ENCODE measurements around the gene NQO2.
A peak's percentile ranks its signal among the peaks of the same experiment; 100 is the strongest.

NQO2 gene

DNA sequence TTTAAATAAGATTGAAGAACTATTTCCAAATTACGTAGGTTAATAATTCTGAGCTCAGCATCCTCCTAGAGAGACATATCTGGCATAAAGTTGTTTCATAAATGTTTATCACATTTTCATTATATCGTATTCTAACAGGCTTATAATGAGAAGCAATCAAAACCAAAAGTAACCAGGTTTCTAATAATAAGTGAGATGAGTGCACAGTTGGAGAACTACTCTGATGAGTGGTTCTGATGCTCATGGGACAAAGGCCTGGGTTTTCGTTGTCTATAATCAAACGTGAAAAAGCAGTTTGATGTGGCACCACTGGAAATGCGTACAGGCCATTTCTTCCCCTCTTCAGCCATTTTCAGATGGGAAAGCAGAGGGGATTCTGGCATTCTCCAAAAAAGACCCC is 23.6 kb upstream of the NQO2 start:
- peaks cover 2% of the 10 kb centered on the region for H3K4me1 ChIP-seq (ENCODE audit: insufficient read depth, insufficient read length)
- no peak for TF ChIP-seq SUZ12 (IDR thresholded peaks at IDR 0.05; ENCODE audit: extremely low read depth, insufficient read depth, insufficient read length)
- TF ChIP-seq ZNF274 (IDR thresholded peaks at IDR 0.05; ENCODE audit: low read depth, low read length): no peak
- TF ChIP-seq YY1 (IDR thresholded peaks at IDR 0.05; ENCODE audit: insufficient read depth, insufficient read length): no peak
- H3K9me3 ChIP-seq (ENCODE audit: insufficient read depth, low read length): no peaks in the 10 kb centered on the region
- no peak for DNase-seq (ENCODE audit: low read depth, low spot score)
- H3K36me3 ChIP-seq (ENCODE audit: insufficient read depth, insufficient read length, low read length): no peaks in the 10 kb centered on the region
- H3K27me3 ChIP-seq (ENCODE audit: insufficient read depth, insufficient read length): no peaks in the 10 kb centered on the region
- H3K9ac ChIP-seq (ENCODE audit: insufficient read length, low read depth): no peak overlapping the region
- no peak overlapping the region for H3K4me3 ChIP-seq (ENCODE audit: insufficient read length, low read depth)

DNA sequence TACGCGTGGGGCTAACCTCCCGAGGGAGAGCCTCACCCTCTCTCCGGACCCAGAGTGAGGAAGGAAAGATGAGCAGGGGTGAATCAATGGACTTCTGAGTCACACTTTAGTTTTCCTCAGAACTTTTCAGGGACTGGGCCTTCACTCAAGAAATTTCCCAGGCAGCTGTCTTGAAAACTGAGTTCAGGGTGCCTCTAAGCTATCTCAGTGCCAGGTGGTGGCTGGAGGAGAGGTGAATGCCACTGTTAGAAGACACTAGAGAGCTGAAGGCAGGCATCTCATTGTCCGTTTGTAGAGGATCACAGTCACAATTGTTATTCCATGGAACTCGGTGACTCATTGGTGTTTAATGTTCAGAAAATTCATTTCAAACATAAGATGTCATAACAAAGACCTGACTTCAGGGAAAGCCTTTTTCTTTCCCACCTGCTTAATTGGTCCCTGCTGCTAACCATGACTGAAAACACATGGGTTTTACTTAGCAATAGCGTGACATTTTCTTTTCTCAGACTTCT is 23.1 kb upstream of the NQO2 start:
- DNase-seq (ENCODE audit: low read depth, low spot score): no peak
- H3K9ac ChIP-seq (ENCODE audit: insufficient read length, low read depth): no peak overlapping the region

DNA sequence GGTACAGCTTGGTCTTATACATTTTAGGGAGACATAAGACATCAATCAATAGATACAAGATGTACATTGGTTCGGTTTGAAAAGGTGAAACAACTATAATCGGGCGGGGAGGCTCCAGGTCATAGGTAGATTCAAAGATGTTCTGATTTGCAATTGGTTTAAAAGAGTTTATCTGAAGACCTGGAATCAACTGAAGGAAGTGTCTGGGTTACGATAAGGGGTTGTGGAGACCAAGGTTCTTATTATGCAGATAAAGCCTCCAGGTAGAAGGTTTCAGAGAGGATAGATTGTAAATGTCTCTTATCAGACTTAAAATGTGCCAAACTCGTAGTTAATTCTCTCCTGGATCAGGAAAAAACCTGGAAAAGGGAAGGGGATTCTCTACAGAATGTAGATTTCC is 22.4 kb upstream of the NQO2 start:
- no peak overlapping the region for H3K4me3 ChIP-seq (ENCODE audit: insufficient read length, low read depth)
- peaks cover 2% of the 10 kb centered on the region for H3K4me1 ChIP-seq (ENCODE audit: insufficient read depth, insufficient read length)
- H3K9me3 ChIP-seq (ENCODE audit: insufficient read depth, low read length): no peaks in the 10 kb centered on the region
- H3K9ac ChIP-seq (ENCODE audit: insufficient read length, low read depth): no peak overlapping the region
- no peak for DNase-seq (ENCODE audit: low read depth, low spot score)
- H3K27me3 ChIP-seq (ENCODE audit: insufficient read depth, insufficient read length): no peaks in the 10 kb centered on the region
- TF ChIP-seq SUZ12 (IDR thresholded peaks at IDR 0.05; ENCODE audit: extremely low read depth, insufficient read depth, insufficient read length): no peak
- TF ChIP-seq ZNF274 (IDR thresholded peaks at IDR 0.05; ENCODE audit: low read depth, low read length): no peak
- TF ChIP-seq YY1 (IDR thresholded peaks at IDR 0.05; ENCODE audit: insufficient read depth, insufficient read length): no peak
- no peaks in the 10 kb centered on the region for H3K36me3 ChIP-seq (ENCODE audit: insufficient read depth, insufficient read length, low read length)

More for the DNA sequence above, 23.1 kb upstream of the NQO2 start:
- Histone ChIP-seq H3K27me3 (ENCODE audit: insufficient read depth, insufficient read length) (no peaks in the 10 kb centered on the region), H3K9me3 (ENCODE audit: insufficient read depth, low read length) (no peaks in the 10 kb centered on the region), H3K36me3 (ENCODE audit: insufficient read depth, insufficient read length, low read length) (no peaks in the 10 kb centered on the region), H3K4me3 (ENCODE audit: insufficient read length, low read depth) (no peak overlapping the region), H3K4me1 (ENCODE audit: insufficient read depth, insufficient read length) (peaks cover 2% of the 10 kb centered on the region)
- TF ChIP-seq YY1 (IDR thresholded peaks at IDR 0.05; ENCODE audit: insufficient read depth, insufficient read length) (no peak), ZNF274 (IDR thresholded peaks at IDR 0.05; ENCODE audit: low read depth, low read length) (no peak)

DNA sequence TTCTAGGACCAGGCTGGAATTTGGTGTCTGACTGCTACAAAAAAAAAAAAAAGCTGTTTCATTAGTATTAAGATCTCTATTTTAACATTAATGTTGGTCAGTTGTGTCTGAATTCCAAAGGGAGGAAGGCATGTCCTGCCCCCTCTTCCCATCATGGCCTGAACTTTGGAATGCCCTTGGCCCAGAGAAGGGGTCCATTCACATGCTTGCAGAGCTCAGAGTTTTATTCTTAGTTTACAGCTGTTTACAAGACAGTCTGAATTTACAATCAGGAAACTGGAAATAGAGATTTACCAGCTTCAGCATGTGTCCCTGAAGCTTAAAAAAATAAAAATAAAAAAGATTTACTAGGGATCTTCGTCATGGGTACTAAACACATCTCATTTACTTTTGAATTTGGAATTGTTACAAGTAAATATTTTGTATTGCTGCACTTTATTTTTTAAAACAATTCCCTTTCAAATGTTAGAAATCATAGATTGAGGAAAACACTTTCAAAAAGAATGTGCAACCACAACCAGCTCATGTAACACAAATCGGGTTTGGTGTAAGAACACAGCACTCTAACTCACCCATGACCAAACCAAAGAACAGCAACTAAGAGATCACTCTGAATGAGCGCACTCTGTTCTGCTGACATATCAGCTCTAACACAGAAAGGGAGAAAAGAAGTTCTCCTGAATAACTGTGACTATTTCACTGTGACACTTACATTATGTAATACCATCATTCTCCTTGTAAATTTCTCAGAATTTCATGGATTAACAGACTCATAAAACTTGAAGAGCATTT is 21.7 kb upstream of the NQO2 start:
- no peak for TF ChIP-seq ZNF274 (IDR thresholded peaks at IDR 0.05; ENCODE audit: low read depth, low read length)
- TF ChIP-seq YY1 (IDR thresholded peaks at IDR 0.05; ENCODE audit: insufficient read depth, insufficient read length): no peak
- no peak for TF ChIP-seq SUZ12 (IDR thresholded peaks at IDR 0.05; ENCODE audit: extremely low read depth, insufficient read depth, insufficient read length)
- H3K27me3 ChIP-seq (ENCODE audit: insufficient read depth, insufficient read length): no peaks in the 10 kb centered on the region
- no peak overlapping the region for H3K4me3 ChIP-seq (ENCODE audit: insufficient read length, low read depth)
- peaks cover 2% of the 10 kb centered on the region for H3K4me1 ChIP-seq (ENCODE audit: insufficient read depth, insufficient read length)
- no peak for DNase-seq (ENCODE audit: low read depth, low spot score)
- no peak overlapping the region for H3K9ac ChIP-seq (ENCODE audit: insufficient read length, low read depth)
- H3K36me3 ChIP-seq (ENCODE audit: insufficient read depth, insufficient read length, low read length): no peaks in the 10 kb centered on the region
- no peaks in the 10 kb centered on the region for H3K9me3 ChIP-seq (ENCODE audit: insufficient read depth, low read length)

DNA sequence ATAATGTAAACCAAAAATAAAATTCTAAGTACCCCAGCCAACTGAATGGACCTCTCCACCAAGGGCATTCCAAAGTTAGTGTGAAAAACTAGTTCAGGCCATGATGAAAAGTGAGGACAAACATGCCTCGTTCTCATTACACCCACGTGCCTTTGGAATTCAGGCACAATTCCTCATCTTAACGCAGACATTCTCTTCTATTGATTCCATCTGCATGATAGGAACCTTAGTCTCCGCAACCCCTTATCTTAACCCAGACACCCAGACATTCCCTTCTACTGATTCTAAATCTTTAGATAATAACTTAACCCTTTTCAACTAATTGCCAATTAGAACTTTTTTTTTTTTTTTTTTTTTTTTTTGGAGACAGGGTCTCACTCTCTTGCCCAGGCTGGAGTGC is 20.8 kb upstream of the NQO2 start:
- no peak overlapping the region for H3K4me3 ChIP-seq (ENCODE audit: insufficient read length, low read depth)
- no peaks in the 10 kb centered on the region for H3K36me3 ChIP-seq (ENCODE audit: insufficient read depth, insufficient read length, low read length)
- no peak for TF ChIP-seq YY1 (IDR thresholded peaks at IDR 0.05; ENCODE audit: insufficient read depth, insufficient read length)
- TF ChIP-seq SUZ12 (IDR thresholded peaks at IDR 0.05; ENCODE audit: extremely low read depth, insufficient read depth, insufficient read length): no peak
- TF ChIP-seq ZNF274 (IDR thresholded peaks at IDR 0.05; ENCODE audit: low read depth, low read length): no peak
- H3K27me3 ChIP-seq (ENCODE audit: insufficient read depth, insufficient read length): no peaks in the 10 kb centered on the region
- DNase-seq (ENCODE audit: low read depth, low spot score): no peak
- no peak overlapping the region for H3K9ac ChIP-seq (ENCODE audit: insufficient read length, low read depth)
- peaks cover 2% of the 10 kb centered on the region for H3K4me1 ChIP-seq (ENCODE audit: insufficient read depth, insufficient read length)
- no peaks in the 10 kb centered on the region for H3K9me3 ChIP-seq (ENCODE audit: insufficient read depth, low read length)

DNA sequence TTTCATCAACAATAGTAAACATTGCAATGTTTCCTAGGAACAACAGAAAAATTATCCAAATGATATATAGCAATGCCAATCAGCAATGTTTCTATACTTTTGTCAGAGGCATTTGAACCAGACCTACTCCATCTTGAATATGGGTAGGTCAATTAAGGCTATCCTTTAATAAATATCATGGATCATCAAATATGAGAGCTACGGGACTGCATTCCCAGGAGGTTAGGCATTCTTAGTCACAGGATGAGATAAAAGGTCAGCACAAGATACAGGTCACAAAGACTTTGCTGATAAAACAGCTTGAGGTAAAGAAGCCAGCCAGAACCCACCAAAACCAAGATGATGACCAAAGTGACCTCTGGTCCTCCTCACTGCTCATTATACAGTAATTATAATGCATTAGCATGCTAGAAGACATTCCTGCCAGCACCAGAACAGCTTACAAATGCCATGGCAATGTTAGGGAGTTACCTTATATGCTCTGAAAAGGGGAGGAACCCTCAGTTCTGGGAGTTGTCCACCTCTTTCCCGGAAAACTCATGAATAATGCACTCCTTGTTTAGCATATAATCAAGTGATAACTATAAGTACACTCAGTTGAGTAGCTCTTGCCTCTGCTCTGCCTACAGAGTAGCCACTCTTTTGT is 19.8 kb upstream of the NQO2 start:
- no peak for TF ChIP-seq ZNF274 (IDR thresholded peaks at IDR 0.05; ENCODE audit: low read depth, low read length)
- no peak for TF ChIP-seq YY1 (IDR thresholded peaks at IDR 0.05; ENCODE audit: insufficient read depth, insufficient read length)
- no peak for TF ChIP-seq SUZ12 (IDR thresholded peaks at IDR 0.05; ENCODE audit: extremely low read depth, insufficient read depth, insufficient read length)

DNA sequence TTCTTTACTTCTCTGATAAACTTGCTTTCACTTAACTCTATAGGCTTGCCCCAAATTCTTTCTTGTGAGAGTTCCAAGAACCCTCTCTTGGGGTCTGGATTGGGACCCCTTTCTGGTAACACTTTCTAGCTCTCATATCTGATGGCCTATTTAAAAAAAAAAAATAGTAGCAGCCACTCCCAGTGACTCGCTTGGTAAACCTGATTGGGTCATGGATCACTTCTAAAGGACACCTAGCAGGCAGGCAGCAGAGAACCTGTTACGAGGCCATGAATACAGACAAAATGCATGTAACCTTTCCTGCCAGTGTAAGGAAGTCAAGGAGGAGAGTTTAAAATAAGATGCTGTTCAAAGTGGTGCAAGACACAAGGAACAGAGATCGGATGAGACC is 19.2 kb upstream of the NQO2 start:
- no peaks in the 10 kb centered on the region for H3K36me3 ChIP-seq (ENCODE audit: insufficient read depth, insufficient read length, low read length)
- H3K27me3 ChIP-seq (ENCODE audit: insufficient read depth, insufficient read length): no peaks in the 10 kb centered on the region
- H3K4me1 ChIP-seq (ENCODE audit: insufficient read depth, insufficient read length): peaks cover 5% of the 10 kb centered on the region
- H3K9ac ChIP-seq (ENCODE audit: insufficient read length, low read depth): peak overlapping the region; percentile 3
- no peak for DNase-seq (ENCODE audit: low read depth, low spot score)
- TF ChIP-seq YY1 (IDR thresholded peaks at IDR 0.05; ENCODE audit: insufficient read depth, insufficient read length) (no peak), SUZ12 (IDR thresholded peaks at IDR 0.05; ENCODE audit: extremely low read depth, insufficient read depth, insufficient read length) (no peak), ZNF274 (IDR thresholded peaks at IDR 0.05; ENCODE audit: low read depth, low read length) (no peak)
- H3K9me3 ChIP-seq (ENCODE audit: insufficient read depth, low read length): no peaks in the 10 kb centered on the region
- H3K4me3 ChIP-seq (ENCODE audit: insufficient read length, low read depth): no peak overlapping the region

More for the DNA sequence above, 19.8 kb upstream of the NQO2 start:
- H3K36me3 ChIP-seq (ENCODE audit: insufficient read depth, insufficient read length, low read length): no peaks in the 10 kb centered on the region
- peaks cover 2% of the 10 kb centered on the region for H3K4me1 ChIP-seq (ENCODE audit: insufficient read depth, insufficient read length)
- H3K4me3 ChIP-seq (ENCODE audit: insufficient read length, low read depth): no peak overlapping the region
- no peak overlapping the region for H3K9ac ChIP-seq (ENCODE audit: insufficient read length, low read depth)
- no peak for DNase-seq (ENCODE audit: low read depth, low spot score)
- no peaks in the 10 kb centered on the region for H3K27me3 ChIP-seq (ENCODE audit: insufficient read depth, insufficient read length)
- H3K9me3 ChIP-seq (ENCODE audit: insufficient read depth, low read length): no peaks in the 10 kb centered on the region

Data from NT2/D1 (cell line).